Measurements from ENCODE around the gene TSC22D3. TPM values are rescaled to one million over a fixed set of nuclear protein-coding genes. Genes with fewer than 3 reads are reported as not detected.
A peak's percentile ranks its signal among the peaks of the same experiment; 100 is the strongest.
"Not testable (repeated sequence)": the region's sequence is repeated elsewhere in the genome, so short reads cannot be mapped to it uniquely, and the experiment has no call there.

Gene TSC22D3
- total RNA-seq (ENCODE audit: low replicate concordance) = 13.3 and 45.9 TPM in 2 replicates

GRCh38 chrX:107775734-107776511 is at the start of gene TSC22D3:
Gene TSC22D3, minus strand, starts transcription at chrX:107775787. Its CDS starts 368 bp downstream, at chrX:107775419.
- peak within 1 kb of the TSS; percentile 56 for H3K4me3 ChIP-seq (ENCODE audit: low read depth, low read length)
- no peak for TF ChIP-seq CTCF (IDR thresholded peaks at IDR 0.05; ENCODE audit: insufficient read depth, low read length)
- DNase-seq (ENCODE audit: low read depth) = peak; percentile 48

GRCh38 chrX:107823456-107823855 is 47.9 kb upstream of the TSC22D3 start:
- no peak overlapping the region for H3K4me3 ChIP-seq (ENCODE audit: low read depth, low read length)
- DNase-seq (ENCODE audit: low read depth) = peak; percentile 73
- no peak for TF ChIP-seq CTCF (IDR thresholded peaks at IDR 0.05; ENCODE audit: insufficient read depth, low read length)

- H3K4me3 ChIP-seq (ENCODE audit: low read depth, low read length) = no peak overlapping the region
- TF ChIP-seq CTCF (IDR thresholded peaks at IDR 0.05; ENCODE audit: insufficient read depth, low read length) = no peak
- DNase-seq (ENCODE audit: low read depth) = no peak
These were observed 47.5 kb upstream of the TSC22D3 start for GRCh38 chrX:107823042-107823441.

GRCh38 chrX:107818900-107819521 is 43.4 kb upstream of the TSC22D3 start:
- DNase-seq (ENCODE audit: low read depth) = no peak
- TF ChIP-seq CTCF (IDR thresholded peaks at IDR 0.05; ENCODE audit: insufficient read depth, low read length) = no peak
- no peak overlapping the region for H3K4me3 ChIP-seq (ENCODE audit: low read depth, low read length)

- H3K4me3 ChIP-seq (ENCODE audit: low read depth, low read length); DNase-seq (ENCODE audit: low read depth): not testable (repeated sequence)
These were observed 34.5 kb upstream of the TSC22D3 start for GRCh38 chrX:107810053-107810452.

- TF ChIP-seq CTCF (IDR thresholded peaks at IDR 0.05; ENCODE audit: insufficient read depth, low read length) = no peak
- H3K4me3 ChIP-seq (ENCODE audit: low read depth, low read length) = no peak overlapping the region
- DNase-seq (ENCODE audit: low read depth) = no peak
These were observed 29.6 kb upstream of the TSC22D3 start for GRCh38 chrX:107805179-107805578.

GRCh38 chrX:107804427-107804826 is 28.8 kb upstream of the TSC22D3 start:
- TF ChIP-seq CTCF (IDR thresholded peaks at IDR 0.05; ENCODE audit: insufficient read depth, low read length) = no peak
- no peak for DNase-seq (ENCODE audit: low read depth)

More at GRCh38 chrX:107804427-107804826, 28.8 kb upstream of the TSC22D3 start:
- no peak overlapping the region for H3K4me3 ChIP-seq (ENCODE audit: low read depth, low read length)

Measured in fibroblast of the aortic adventitia (primary cell).